IPS DF 4.7 (cell line): ENCODE results near the gene DPH7.
"Not testable (repeated sequence)": the region's sequence is repeated elsewhere in the genome, so short reads cannot be mapped to it uniquely, and the experiment has no call there.

ENCODE experiments used
- DNase-seq: peaks from one replicate; pipeline ENCODE4 v3.0.0-alpha.2; 2013; ENCODE audit warnings: low spot score; ENCODE audit errors: extremely low read depth

The DPH7 gene

GRCh38 chr9:137580954-137581322 lies 2.2 kb upstream of the DPH7 start:
- DNase-seq, result no peak

GRCh38 chr9:137580209-137580953 lies 1.7 kb upstream of the DPH7 start:
- DNase-seq, result no peak

- no peak for DNase-seq
Measured at GRCh38 chr9:137579259-137579604, 507 bp upstream of the DPH7 start.

GRCh38 chr9:137575716-137576411 lies 2.9 kb downstream of the DPH7 start:
- DNase-seq, result no peak

GRCh38 chr9:137575364-137575715 lies 3.4 kb downstream of the DPH7 start:
- no peak for DNase-seq

- no peak for DNase-seq
Measured at GRCh38 chr9:137574192-137574591, 4.5 kb downstream of the DPH7 start.

GRCh38 chr9:137570566-137570965 lies 8.2 kb downstream of the DPH7 start:
- no peak for DNase-seq

- no peak for DNase-seq
Measured at GRCh38 chr9:137569609-137570203, 9.0 kb downstream of the DPH7 start.

- DNase-seq, result not testable (repeated sequence)
Measured at GRCh38 chr9:137568445-137568844, 10.3 kb downstream of the DPH7 start.

GRCh38 chr9:137564817-137565411 lies 13.8 kb downstream of the DPH7 start:
- no peak for DNase-seq

- DNase-seq, result no peak
Measured at GRCh38 chr9:137564134-137564533, 14.6 kb downstream of the DPH7 start.

GRCh38 chr9:137558127-137558526 lies 20.6 kb downstream of the DPH7 start:
- DNase-seq, result no peak

- no peak for DNase-seq
Measured at GRCh38 chr9:137556069-137556838, 22.5 kb downstream of the DPH7 start.

GRCh38 chr9:137555179-137555578 lies 23.5 kb downstream of the DPH7 start:
- no peak for DNase-seq

GRCh38 chr9:137554349-137554748 lies 24.4 kb downstream of the DPH7 start:
- no peak for DNase-seq

- not testable (repeated sequence) for DNase-seq
Measured at GRCh38 chr9:137553654-137554053, 25.1 kb downstream of the DPH7 start.

- DNase-seq, result no peak
Measured at GRCh38 chr9:137552022-137552768, 26.5 kb downstream of the DPH7 start.

GRCh38 chr9:137551264-137552021 lies 27.3 kb downstream of the DPH7 start, which contains the start of gene MRPL41:
TSS of gene MRPL41 (plus strand) at chr9:137551879. CDS start at chr9:137552082, 203 bp downstream.
- DNase-seq, result no peak

GRCh38 chr9:137550958-137551263 lies 27.8 kb downstream of the DPH7 start:
- not testable (repeated sequence) for DNase-seq

- no peak for DNase-seq
Measured at GRCh38 chr9:137550231-137550621, 28.5 kb downstream of the DPH7 start, which contains the start of gene PNPLA7. TSS of gene PNPLA7 (minus strand) at chr9:137550402. CDS start at chr9:137550197, 205 bp downstream.
